CD4-positive, alpha-beta T cell (primary cell): Measurements from ENCODE around the gene FGF10. TPM values are rescaled to one million over a fixed set of nuclear protein-coding genes. Genes with fewer than 3 reads are reported as not detected.

Source experiments
- ATAC-seq: fragments of 200-7000 bp; cut with Tn5 transposase; one replicate; pipeline ENCODE4 v1.10.0; 2022; ENCODE audit warnings: mild to moderate bottlenecking; ENCODE audit not compliant: poor library complexity
- CTCF ChIA-PET: fragments of 350-600 bp; sonication (Branson Sonifier 250); formaldehyde crosslinking; loops from one replicate; lab custom pipeline; 2021; ENCODE audit warnings: antibody characterized with exemption, inconsistent platforms; lab: Charles Lee
- POLR2A ChIA-PET: fragments of 350-600 bp; sonication (Branson Sonifier 250); formaldehyde crosslinking; loops from one replicate; lab custom pipeline; 2021; ENCODE audit warnings: antibody characterized with exemption, inconsistent platforms; lab: Charles Lee
- DNase-seq, 14 experiments: peaks; one replicate each; pipeline ENCODE4 v3.0.0-alpha.2; 2013 to 2020; ENCODE audit warnings: mixed read lengths in 2 of 14
- H3K27ac ChIP-seq, 2 donors: one replicate each; pipeline versions ENCODE4 v1.5.1 to v1.7.0; 2013; ENCODE audit warnings: low read length in 2 of 2, low read depth in 1 of 2, mild to moderate bottlenecking in 1 of 2
- H3K27me3 ChIP-seq, 2 experiments: 1 replicate in 1 of 2; 2 replicates in 1 of 2; pipeline versions ENCODE4 v1.6.1 to v1.7.0; 2013; ENCODE audit warnings: low read length in 2 of 2, control low read depth in 1 of 2, mild to moderate bottlenecking in 1 of 2, moderate library complexity in 1 of 2; ENCODE audit not compliant: insufficient read depth in 2 of 2, control insufficient read depth in 1 of 2
- H3K36me3 ChIP-seq: one replicate; pipeline ENCODE4 v1.6.1; 2013; ENCODE audit warnings: low read length, control low read depth; ENCODE audit not compliant: insufficient read depth
- H3K4me1 ChIP-seq: one replicate; pipeline ENCODE4 v1.6.1; 2013; ENCODE audit warnings: low read length, control low read depth; ENCODE audit not compliant: insufficient read depth
- H3K4me3 ChIP-seq: one replicate; pipeline ENCODE4 v1.5.1; 2013; ENCODE audit warnings: mild to moderate bottlenecking, low read length, moderate library complexity
- H3K9me3 ChIP-seq, 2 experiments: 1 replicate in 1 of 2; 2 replicates in 1 of 2; pipeline versions ENCODE4 v1.6.1 to v1.7.0; 2013; ENCODE audit warnings: low read length in 2 of 2, mild to moderate bottlenecking in 2 of 2, control low read depth in 1 of 2, moderate library complexity in 1 of 2; ENCODE audit not compliant: control insufficient read depth in 1 of 2, insufficient read depth in 1 of 2
- H3K27ac Mint-ChIP-seq: one replicate; pipeline ENCODE4 v1.8.0; 2020; ENCODE audit warnings: mixed read lengths
- H3K27me3 Mint-ChIP-seq: one replicate; pipeline ENCODE4 v1.8.0; 2021; ENCODE audit warnings: mixed read lengths
- H3K36me3 Mint-ChIP-seq: one replicate; pipeline ENCODE4 v1.8.0; 2021; ENCODE audit warnings: low read depth, mixed read lengths
- H3K4me1 Mint-ChIP-seq: one replicate; pipeline ENCODE4 v1.8.0; 2021; ENCODE audit warnings: low read depth, mixed read lengths
- H3K4me3 Mint-ChIP-seq: one replicate; pipeline ENCODE4 v1.8.0; 2020; ENCODE audit warnings: mild to moderate bottlenecking, mixed read lengths
- H3K9me3 Mint-ChIP-seq: one replicate; pipeline ENCODE4 v1.8.0; 2020; ENCODE audit warnings: mixed read lengths
- CTCF ChIP-seq: fragments of 200-600 bp; IDR thresholded peaks from one replicate; pipeline ENCODE4 v1.8.0; 2022; ENCODE audit warnings: antibody characterized with exemption, mild to moderate bottlenecking
- intact Hi-C, 2 experiments: fragments of 100-400 bp; cut with DNase I in 1 of 2; cut with micrococcal nuclease in 1 of 2; formaldehyde crosslinking; loops; one replicate each; pipeline versions ENCODE4 v1.15.1 to v1.9.0; 2023 to 2025; cut with DNase I, micrococcal nuclease
- total RNA-seq, 174 experiments: library from RNA in 2 of 174; stranded (reverse) in 2 of 174; gene quantifications; one replicate each; pipeline ENCODE4 v1.2.3 and lab custom pipeline; 2021 to 2026

FGF10 gene
- total RNA-seq, 2 experiments from 2014 or later = not detected

GRCh38 chr5:44266882-44267576 lies 122.2 kb downstream of the FGF10 start:
- Histone ChIP-seq H3K36me3 (no peaks in the 10 kb centered on the region), H3K27me3 (no peaks in the 10 kb centered on the region), H3K4me3 (no peak overlapping the region), H3K9me3 (no peaks in the 10 kb centered on the region), H3K27ac (no peak overlapping the region), H3K4me1 (no peaks in the 10 kb centered on the region)
- Mint-ChIP-seq H3K27me3 (no peaks in the 10 kb centered on the region), H3K4me3 (no peak overlapping the region), H3K4me1 (no peaks in the 10 kb centered on the region), H3K36me3 (no peaks in the 10 kb centered on the region), H3K9me3 (peaks cover 4% of the 10 kb centered on the region), H3K27ac (no peak overlapping the region)
- DNase-seq (no peak), ATAC-seq (no peak)
- intact Hi-C loops = no loop called here
- CTCF ChIA-PET = no interaction called here
- TF ChIP-seq CTCF = no peak
- POLR2A ChIA-PET = no interaction called here

GRCh38 chr5:44265713-44266112 lies 123.5 kb downstream of the FGF10 start:
- H3K4me1 Mint-ChIP-seq = no peaks in the 10 kb centered on the region
- Histone ChIP-seq H3K36me3 (no peaks in the 10 kb centered on the region), H3K4me1 (no peaks in the 10 kb centered on the region), H3K9me3 (no peaks in the 10 kb centered on the region), H3K27me3 (no peaks in the 10 kb centered on the region), H3K4me3 (no peak overlapping the region), H3K27ac (no peak overlapping the region)
- intact Hi-C loops = no loop called here
- no peaks in the 10 kb centered on the region for H3K36me3 Mint-ChIP-seq
- ChIA-PET POLR2A (no interaction called here), CTCF (no interaction called here)
- ATAC-seq (no peak), DNase-seq (no peak)
- H3K27me3 Mint-ChIP-seq = no peaks in the 10 kb centered on the region
- H3K27ac Mint-ChIP-seq = no peak overlapping the region
- peaks cover 3% of the 10 kb centered on the region for H3K9me3 Mint-ChIP-seq
- no peak overlapping the region for H3K4me3 Mint-ChIP-seq
- no peak for TF ChIP-seq CTCF

GRCh38 chr5:44260793-44261192 lies 128.4 kb downstream of the FGF10 start:
- no peaks in the 10 kb centered on the region for H3K27me3 Mint-ChIP-seq
- Histone ChIP-seq H3K27me3 (no peaks in the 10 kb centered on the region), H3K27ac (no peak overlapping the region), H3K4me3 (no peak overlapping the region), H3K36me3 (no peaks in the 10 kb centered on the region), H3K9me3 (peaks cover 0 to 3% of the 10 kb centered on the region in 2 experiments), H3K4me1 (no peaks in the 10 kb centered on the region)
- ATAC-seq (no peak), DNase-seq (no peak)
- POLR2A ChIA-PET = no interaction called here
- peaks cover 2% of the 10 kb centered on the region for H3K9me3 Mint-ChIP-seq
- H3K4me3 Mint-ChIP-seq = no peak overlapping the region
- CTCF ChIA-PET = no interaction called here
- no peak overlapping the region for H3K27ac Mint-ChIP-seq
- no peaks in the 10 kb centered on the region for H3K36me3 Mint-ChIP-seq
- intact Hi-C loops = no loop called here
- no peak for TF ChIP-seq CTCF
- H3K4me1 Mint-ChIP-seq = no peaks in the 10 kb centered on the region
